Kidney epithelial cell (primary cell): Measurements from ENCODE around the gene UPB1. TPM values are rescaled to one million over a fixed set of nuclear protein-coding genes. Genes with fewer than 3 reads are reported as not detected.

ENCODE experiments used
- DNase-seq: peaks from one replicate; pipeline ENCODE4 v3.0.0-alpha.2; 2010; ENCODE audit warnings: low read depth
- H3K27me3 ChIP-seq: 2 replicates; pipeline ENCODE4 v1.6.0; 2011; ENCODE audit warnings: low read length; ENCODE audit not compliant: control insufficient read depth, insufficient read depth
- H3K36me3 ChIP-seq: 2 replicates; pipeline ENCODE4 v1.5.1; 2011; ENCODE audit warnings: low read length; ENCODE audit not compliant: control insufficient read depth, insufficient read depth
- H3K4me3 ChIP-seq: 2 replicates; pipeline ENCODE4 v1.5.1; 2011; ENCODE audit warnings: low read depth, mild to moderate bottlenecking, control low read depth, low read length
- CTCF ChIP-seq: IDR thresholded peaks from 2 replicates; pipeline ENCODE4 v1.5.1; 2011; ENCODE audit warnings: mild to moderate bottlenecking, moderate library complexity, low read length, control low read depth, inconsistent platforms; ENCODE audit not compliant: insufficient read depth, poor library complexity, severe bottlenecking
- total RNA-seq: library from RNA; depleted of rRNA; stranded (reverse); fragments of >200 nt; gene quantifications from 2 replicates; pipeline ENCODE4 v1.2.3, GENCODE V29; 2015

The UPB1 gene
- total RNA-seq, 1 donor from 2014 or later: not detected

- TF ChIP-seq CTCF: no peak
- H3K4me3 ChIP-seq: no peak overlapping the region
- peaks cover 4% of the 10 kb centered on the region for H3K36me3 ChIP-seq
- no peaks in the 10 kb centered on the region for H3K27me3 ChIP-seq
- DNase-seq: no peak
Observed at GRCh38 chr22:24541681-24542515, 46.8 kb downstream of the UPB1 start.

DNA sequence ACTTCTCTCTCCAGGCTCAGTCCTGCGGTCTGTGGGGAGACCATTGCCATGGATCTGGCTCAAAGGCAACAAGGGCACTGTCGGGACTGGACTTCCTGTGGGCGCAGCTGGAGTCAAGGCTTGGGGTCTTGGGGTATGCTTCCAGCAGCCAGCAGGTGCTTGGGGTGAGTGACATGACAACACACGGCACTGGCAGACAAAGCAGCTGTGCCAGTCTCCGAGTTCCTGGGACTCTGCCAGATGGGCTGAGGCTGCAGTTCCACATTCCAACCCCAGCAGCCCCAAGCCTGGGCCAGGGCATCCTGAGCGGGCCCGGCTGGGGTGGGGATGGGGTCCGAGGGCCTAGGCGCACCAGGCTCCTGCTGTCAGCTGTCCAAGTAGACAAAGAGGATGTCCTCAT is 47.5 kb downstream of the UPB1 start:
- no peak overlapping the region for H3K4me3 ChIP-seq
- H3K27me3 ChIP-seq: no peaks in the 10 kb centered on the region
- no peak for TF ChIP-seq CTCF
- no peak for DNase-seq
- H3K36me3 ChIP-seq: peaks cover 6% of the 10 kb centered on the region

DNA sequence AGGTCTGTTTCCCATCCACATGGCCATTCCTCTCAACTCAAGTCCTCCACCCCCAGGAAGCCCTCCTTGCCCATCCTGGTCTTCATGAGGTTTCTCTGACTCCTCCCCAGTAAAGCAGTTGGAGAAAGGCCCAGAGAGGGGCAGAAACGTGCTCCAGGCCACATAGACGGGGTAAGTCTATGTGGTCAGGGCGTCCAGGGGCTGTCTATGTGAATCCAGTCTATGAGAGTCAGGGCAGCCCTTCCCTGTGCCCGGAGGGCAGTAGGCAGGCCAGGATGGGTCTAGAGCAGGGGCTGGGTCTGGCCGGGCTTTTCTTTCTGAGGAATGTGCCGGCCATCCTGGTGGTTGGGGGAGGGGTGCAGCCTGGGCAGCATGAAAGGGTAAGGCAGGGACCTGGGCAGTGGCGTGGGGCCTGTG is 48.1 kb downstream of the UPB1 start:
- no peak for DNase-seq
- Histone ChIP-seq H3K27me3 (no peaks in the 10 kb centered on the region), H3K36me3 (peaks cover 6% of the 10 kb centered on the region), H3K4me3 (no peak overlapping the region)
- no peak for TF ChIP-seq CTCF

- TF ChIP-seq CTCF: no peak
- Histone ChIP-seq H3K36me3 (peaks cover 6% of the 10 kb centered on the region), H3K4me3 (no peak overlapping the region), H3K27me3 (no peaks in the 10 kb centered on the region)
- no peak for DNase-seq
Observed at GRCh38 chr22:24543679-24544243, 48.6 kb downstream of the UPB1 start.

- H3K4me3 ChIP-seq: no peak overlapping the region
- H3K36me3 ChIP-seq: peaks cover 2% of the 10 kb centered on the region
- TF ChIP-seq CTCF: no peak
- no peaks in the 10 kb centered on the region for H3K27me3 ChIP-seq
- DNase-seq: no peak
Observed at GRCh38 chr22:24548812-24549211, 53.7 kb downstream of the UPB1 start.
